Measurements from ENCODE around the gene TXN2.

TXN2 gene

GRCh38 chr22:36510384-36510783 lies 28.9 kb upstream of the TXN2 start:
- Histone ChIP-seq H3K9me3 (replicated peaks; ENCODE audit: low read length) (no peaks in the 10 kb centered on the region), H3K27me3 (ENCODE audit: control insufficient read depth, insufficient read depth, low read length) (no peaks in the 10 kb centered on the region), H3K4me3 (ENCODE audit: low read length) (no peak overlapping the region), H3K36me3 (ENCODE audit: insufficient read depth, low read length) (peaks cover 46% of the 10 kb centered on the region), H3K9ac (ENCODE audit: low read depth, low read length) (no peak overlapping the region), H3K4me2 (ENCODE audit: low read length) (no peak overlapping the region), H3K4me1 (ENCODE audit: control insufficient read depth, insufficient read depth, low read length) (peaks cover 13% of the 10 kb centered on the region)

GRCh38 chr22:36507518-36508010 lies 26.1 kb upstream of the TXN2 start:
- Histone ChIP-seq H3K36me3 (ENCODE audit: insufficient read depth, low read length) (peaks cover 23% of the 10 kb centered on the region), H3K4me2 (ENCODE audit: low read length) (peak overlapping the region; percentile 88), H3K4me3 (ENCODE audit: low read length) (peak overlapping the region; percentile 74), H3K4me1 (ENCODE audit: control insufficient read depth, insufficient read depth, low read length) (peaks cover 13% of the 10 kb centered on the region), H3K9ac (ENCODE audit: low read depth, low read length) (peak overlapping the region; percentile 70), H3K9me3 (replicated peaks; ENCODE audit: low read length) (no peaks in the 10 kb centered on the region), H3K27me3 (ENCODE audit: control insufficient read depth, insufficient read depth, low read length) (no peaks in the 10 kb centered on the region)

GRCh38 chr22:36506637-36507517 lies 25.4 kb upstream of the TXN2 start, which contains the start of gene FOXRED2:
TSS of gene FOXRED2 (minus strand) at chr22:36507040. CDS start at chr22:36506422, 618 bp downstream.
- Histone ChIP-seq H3K9ac (ENCODE audit: low read depth, low read length) (peak within 1 kb of the TSS; percentile 70), H3K4me3 (ENCODE audit: low read length) (peak within 1 kb of the TSS; percentile 74), H3K9me3 (replicated peaks; ENCODE audit: low read length) (no peaks in the 10 kb centered on the region), H3K36me3 (ENCODE audit: insufficient read depth, low read length) (peaks cover 17% of the 10 kb centered on the region), H3K27me3 (ENCODE audit: control insufficient read depth, insufficient read depth, low read length) (no peaks in the 10 kb centered on the region), H3K4me2 (ENCODE audit: low read length) (peak within 1 kb of the TSS; percentile 88), H3K4me1 (ENCODE audit: control insufficient read depth, insufficient read depth, low read length) (peaks cover 13% of the 10 kb centered on the region)

- peak overlapping the region; percentile 70 for H3K9ac ChIP-seq (ENCODE audit: low read depth, low read length)
- H3K27me3 ChIP-seq (ENCODE audit: control insufficient read depth, insufficient read depth, low read length), result no peaks in the 10 kb centered on the region
- H3K4me1 ChIP-seq (ENCODE audit: control insufficient read depth, insufficient read depth, low read length), result peaks cover 13% of the 10 kb centered on the region
- no peaks in the 10 kb centered on the region for H3K9me3 ChIP-seq (replicated peaks; ENCODE audit: low read length)
- peak overlapping the region; percentile 74 for H3K4me3 ChIP-seq (ENCODE audit: low read length)
- peak overlapping the region; percentile 88 for H3K4me2 ChIP-seq (ENCODE audit: low read length)
- peaks cover 11% of the 10 kb centered on the region for H3K36me3 ChIP-seq (ENCODE audit: insufficient read depth, low read length)
Measured at GRCh38 chr22:36505998-36506635, 24.7 kb upstream of the TXN2 start.

- Histone ChIP-seq H3K9me3 (replicated peaks; ENCODE audit: low read length) (no peaks in the 10 kb centered on the region), H3K4me3 (ENCODE audit: low read length) (no peak overlapping the region), H3K4me1 (ENCODE audit: control insufficient read depth, insufficient read depth, low read length) (no peaks in the 10 kb centered on the region), H3K27me3 (ENCODE audit: control insufficient read depth, insufficient read depth, low read length) (no peaks in the 10 kb centered on the region), H3K36me3 (ENCODE audit: insufficient read depth, low read length) (peaks cover 15% of the 10 kb centered on the region), H3K9ac (ENCODE audit: low read depth, low read length) (no peak overlapping the region), H3K4me2 (ENCODE audit: low read length) (no peak overlapping the region)
Measured at GRCh38 chr22:36497910-36498665, 16.6 kb upstream of the TXN2 start.

- Histone ChIP-seq H3K4me1 (ENCODE audit: control insufficient read depth, insufficient read depth, low read length) (no peaks in the 10 kb centered on the region), H3K9ac (ENCODE audit: low read depth, low read length) (no peak overlapping the region), H3K4me3 (ENCODE audit: low read length) (no peak overlapping the region), H3K9me3 (replicated peaks; ENCODE audit: low read length) (no peaks in the 10 kb centered on the region), H3K27me3 (ENCODE audit: control insufficient read depth, insufficient read depth, low read length) (no peaks in the 10 kb centered on the region), H3K36me3 (ENCODE audit: insufficient read depth, low read length) (peaks cover 27% of the 10 kb centered on the region), H3K4me2 (ENCODE audit: low read length) (no peak overlapping the region)
Measured at GRCh38 chr22:36493690-36494110, 12.3 kb upstream of the TXN2 start.

GRCh38 chr22:36492109-36492508 lies 10.7 kb upstream of the TXN2 start:
- Histone ChIP-seq H3K9ac (ENCODE audit: low read depth, low read length) (no peak overlapping the region), H3K9me3 (replicated peaks; ENCODE audit: low read length) (no peaks in the 10 kb centered on the region), H3K4me1 (ENCODE audit: control insufficient read depth, insufficient read depth, low read length) (no peaks in the 10 kb centered on the region), H3K27me3 (ENCODE audit: control insufficient read depth, insufficient read depth, low read length) (no peaks in the 10 kb centered on the region), H3K4me2 (ENCODE audit: low read length) (no peak overlapping the region), H3K4me3 (ENCODE audit: low read length) (no peak overlapping the region), H3K36me3 (ENCODE audit: insufficient read depth, low read length) (peaks cover 24% of the 10 kb centered on the region)

- no peak overlapping the region for H3K4me3 ChIP-seq (ENCODE audit: low read length)
- no peaks in the 10 kb centered on the region for H3K4me1 ChIP-seq (ENCODE audit: control insufficient read depth, insufficient read depth, low read length)
- no peak overlapping the region for H3K9ac ChIP-seq (ENCODE audit: low read depth, low read length)
- H3K36me3 ChIP-seq (ENCODE audit: insufficient read depth, low read length), result peaks cover 24% of the 10 kb centered on the region
- no peaks in the 10 kb centered on the region for H3K9me3 ChIP-seq (replicated peaks; ENCODE audit: low read length)
- no peaks in the 10 kb centered on the region for H3K27me3 ChIP-seq (ENCODE audit: control insufficient read depth, insufficient read depth, low read length)
- H3K4me2 ChIP-seq (ENCODE audit: low read length), result no peak overlapping the region
Measured at GRCh38 chr22:36491155-36491554, 9.7 kb upstream of the TXN2 start.

GRCh38 chr22:36486619-36487384 lies 5.4 kb upstream of the TXN2 start:
- no peaks in the 10 kb centered on the region for H3K9me3 ChIP-seq (replicated peaks; ENCODE audit: low read length)
- no peak overlapping the region for H3K9ac ChIP-seq (ENCODE audit: low read depth, low read length)
- H3K36me3 ChIP-seq (ENCODE audit: insufficient read depth, low read length), result peaks cover 15% of the 10 kb centered on the region
- no peak overlapping the region for H3K4me3 ChIP-seq (ENCODE audit: low read length)
- no peaks in the 10 kb centered on the region for H3K27me3 ChIP-seq (ENCODE audit: control insufficient read depth, insufficient read depth, low read length)
- H3K4me2 ChIP-seq (ENCODE audit: low read length), result no peak overlapping the region
- no peaks in the 10 kb centered on the region for H3K4me1 ChIP-seq (ENCODE audit: control insufficient read depth, insufficient read depth, low read length)

GRCh38 chr22:36480941-36481392 lies 473 bp downstream of the TXN2 start:
- Histone ChIP-seq H3K27me3 (ENCODE audit: control insufficient read depth, insufficient read depth, low read length) (no peaks in the 10 kb centered on the region), H3K36me3 (ENCODE audit: insufficient read depth, low read length) (peaks cover 16% of the 10 kb centered on the region), H3K4me3 (ENCODE audit: low read length) (peak overlapping the region; percentile 75), H3K9ac (ENCODE audit: low read depth, low read length) (peak overlapping the region; percentile 83), H3K4me2 (ENCODE audit: low read length) (peak overlapping the region; percentile 80), H3K4me1 (ENCODE audit: control insufficient read depth, insufficient read depth, low read length) (peaks cover 9% of the 10 kb centered on the region), H3K9me3 (replicated peaks; ENCODE audit: low read length) (no peaks in the 10 kb centered on the region)
